GF-D8 (cell line): Measurements from ENCODE around the gene RNASE8.
A peak's percentile ranks its signal among the peaks of the same experiment; 100 is the strongest.

Source experiments
- DNase-seq: peaks from one replicate; lab custom pipeline; 2025; lab: John Stamatoyannopoulos, UW

The RNASE8 gene

GRCh38 chr14:21053184-21054122, 4.2 kb upstream of the RNASE8 start:
- DNase-seq: no peak

GRCh38 chr14:21054123-21054767, 3.4 kb upstream of the RNASE8 start:
- no peak for DNase-seq

GRCh38 chr14:21054768-21055145, 2.9 kb upstream of the RNASE8 start:
- no peak for DNase-seq

- DNase-seq: no peak
These were observed 2.0 kb upstream of the RNASE8 start for GRCh38 chr14:21055432-21056117.

GRCh38 chr14:21056520-21057163, 980 bp upstream of the RNASE8 start:
- no peak for DNase-seq

GRCh38 chr14:21058903-21059302, 1.3 kb downstream of the RNASE8 start:
- no peak for DNase-seq

GRCh38 chr14:21059842-21060613, 2.4 kb downstream of the RNASE8 start:
- no peak for DNase-seq

GRCh38 chr14:21060614-21061346, 3.2 kb downstream of the RNASE8 start:
- no peak for DNase-seq

GRCh38 chr14:21061347-21061668, 3.7 kb downstream of the RNASE8 start:
- no peak for DNase-seq

GRCh38 chr14:21063479-21063878, 5.9 kb downstream of the RNASE8 start:
- no peak for DNase-seq

GRCh38 chr14:21066882-21067502, 9.4 kb downstream of the RNASE8 start:
- no peak for DNase-seq

- DNase-seq: peak; percentile 27
These were observed 11.1 kb downstream of the RNASE8 start for GRCh38 chr14:21068521-21069387.

- no peak for DNase-seq
These were observed 11.9 kb downstream of the RNASE8 start for GRCh38 chr14:21069388-21070082.

- no peak for DNase-seq
These were observed 12.5 kb downstream of the RNASE8 start, which contains the start of gene ARHGEF40 for GRCh38 chr14:21070083-21070609. TSS of gene ARHGEF40 (plus strand) at chr14:21070304. CDS start at chr14:21070397, 93 bp downstream.

GRCh38 chr14:21070610-21071224, 13.1 kb downstream of the RNASE8 start:
- peak; percentile 49 for DNase-seq

GRCh38 chr14:21071225-21072030, 13.8 kb downstream of the RNASE8 start:
- peak; percentile 90 for DNase-seq

- peak; percentile 86 for DNase-seq
These were observed 14.4 kb downstream of the RNASE8 start for GRCh38 chr14:21072031-21072473.
